HepG2 (cell line): ENCODE data around the gene TPPP2. TPM values are rescaled to one million over a fixed set of nuclear protein-coding genes. Genes with fewer than 3 reads are reported as not detected.
A peak's percentile ranks its signal among the peaks of the same experiment; 100 is the strongest.

Experiments
- ATRX ChIP-seq: sonication (generic); formaldehyde crosslinking; IDR thresholded peaks from 2 replicates; pipeline ENCODE4 v1.4.0; 2020; ENCODE audit warnings: missing genetic modification reagents, borderline replicate concordance
- CBFB ChIP-seq: sonication (generic); formaldehyde crosslinking; IDR thresholded peaks from 2 replicates; pipeline ENCODE4 v1.4.0; 2020; ENCODE audit warnings: missing genetic modification reagents
- DNMT3B ChIP-seq: conservative IDR thresholded peaks from 2 replicates; pipeline ENCODE4 v1.6.1; 2016; ENCODE audit warnings: missing biosample characterization, control low read depth
- ELF4 ChIP-seq: sonication (generic); formaldehyde crosslinking; IDR thresholded peaks from 2 replicates; pipeline ENCODE4 v1.5.0; 2020; ENCODE audit warnings: missing genetic modification reagents, mild to moderate bottlenecking, moderate library complexity, borderline replicate concordance
- GFI1 ChIP-seq: sonication (generic); formaldehyde crosslinking; IDR thresholded peaks from 2 replicates; pipeline ENCODE4 v1.5.0; 2020; ENCODE audit warnings: missing genetic modification reagents, mild to moderate bottlenecking, borderline replicate concordance
- GLI4 ChIP-seq: sonication (generic); formaldehyde crosslinking; IDR thresholded peaks from 2 replicates; pipeline ENCODE4 v1.5.1; 2020; ENCODE audit warnings: missing genetic modification reagents, mild to moderate bottlenecking, moderate library complexity, borderline replicate concordance
- ISX ChIP-seq: sonication (generic); formaldehyde crosslinking; conservative IDR thresholded peaks from 2 replicates; pipeline ENCODE4 v1.5.0; 2020; ENCODE audit warnings: missing genetic modification reagents
- JDP2 ChIP-seq: sonication (generic); formaldehyde crosslinking; IDR thresholded peaks from 2 replicates; pipeline ENCODE4 v1.8.1; 2022; ENCODE audit warnings: missing genetic modification reagents, borderline replicate concordance
- MAF1 ChIP-seq: sonication (generic); formaldehyde crosslinking; IDR thresholded peaks from 2 replicates; pipeline ENCODE4 v1.5.0; 2020; ENCODE audit warnings: missing genetic modification reagents, borderline replicate concordance
- SRF ChIP-seq: IDR thresholded peaks from 2 replicates; pipeline ENCODE4 v1.6.1; 2011; ENCODE audit warnings: mild to moderate bottlenecking, low read depth, low read length, moderate library complexity
- TSC22D2 ChIP-seq: sonication (generic); formaldehyde crosslinking; IDR thresholded peaks from 2 replicates; pipeline ENCODE4 v1.5.1; 2020; ENCODE audit warnings: missing genetic modification reagents, mild to moderate bottlenecking, borderline replicate concordance
- ZKSCAN8 ChIP-seq: IDR thresholded peaks from 2 replicates; pipeline ENCODE4 v1.6.1; 2016; ENCODE audit warnings: borderline replicate concordance, missing genetic modification reagents, missing compliant biosample characterization
- polyA plus RNA-seq, 8 experiments: library from polyadenylated mRNA; depleted of rRNA in 3 of 8; stranded (reverse) in 7 of 8; unstranded in 1 of 8; fragments of >200 nt; fragmentation: Illumina TruSeq in 4 of 8; extraction: Trizol in 4 of 8; gene quantifications; 2 replicates each; pipeline versions ENCODE4 v1.2.1 to v1.2.3, GENCODE V29; 2011 to 2016; ENCODE audit warnings: low read depth in 4 of 8, missing spikeins in 1 of 8, mixed read lengths in 1 of 8; ENCODE audit not compliant: insufficient read depth in 1 of 8
- total RNA-seq, 5 experiments: library from RNA; depleted of rRNA; stranded (reverse); fragments of >200 nt; fragmentation: Illumina TruSeq; extraction: Trizol; gene quantifications; 2 replicates each; pipeline ENCODE4 v1.2.3, GENCODE V29; 2016; ENCODE audit warnings: low read depth in 1 of 5
- TF ChIP-seq, protein P1 (sequence below): sonication (generic); formaldehyde crosslinking; IDR thresholded peaks from 2 replicates; pipeline ENCODE4 v1.4.0; 2020; ENCODE audit warnings: mild to moderate bottlenecking, missing genetic modification reagents
- TF ChIP-seq, protein P2 (sequence below): IDR thresholded peaks from 2 replicates; pipeline ENCODE4 v1.6.1; 2016; ENCODE audit warnings: control low read depth
- TF ChIP-seq, protein P3 (sequence below): fragments of 450-650 bp; IDR thresholded peaks from 2 replicates; pipeline ENCODE4 v1.6.1; 2017; ENCODE audit warnings: mild to moderate bottlenecking
- TF ChIP-seq, protein P4 (sequence below): sonication (generic); formaldehyde crosslinking; IDR thresholded peaks from 2 replicates; pipeline ENCODE4 v1.5.0; 2020; ENCODE audit warnings: missing genetic modification reagents
- TF ChIP-seq, protein P5 (sequence below): sonication (generic); formaldehyde crosslinking; IDR thresholded peaks from 2 replicates; pipeline ENCODE4 v1.5.0; 2020; ENCODE audit warnings: mild to moderate bottlenecking, low read depth, missing genetic modification reagents, borderline replicate concordance
- TF ChIP-seq, protein P6 (sequence below): sonication (generic); formaldehyde crosslinking; IDR thresholded peaks from 2 replicates; pipeline ENCODE4 v1.8.0; 2022; ENCODE audit warnings: mild to moderate bottlenecking, missing genetic modification reagents

TPPP2 gene
- total and polyA plus RNA-seq, 2 of the 13 experiments (the other 11 are each of a cell fraction or from before 2014, with no cell fraction given), result 0.58 to 4.2 TPM

DNA sequence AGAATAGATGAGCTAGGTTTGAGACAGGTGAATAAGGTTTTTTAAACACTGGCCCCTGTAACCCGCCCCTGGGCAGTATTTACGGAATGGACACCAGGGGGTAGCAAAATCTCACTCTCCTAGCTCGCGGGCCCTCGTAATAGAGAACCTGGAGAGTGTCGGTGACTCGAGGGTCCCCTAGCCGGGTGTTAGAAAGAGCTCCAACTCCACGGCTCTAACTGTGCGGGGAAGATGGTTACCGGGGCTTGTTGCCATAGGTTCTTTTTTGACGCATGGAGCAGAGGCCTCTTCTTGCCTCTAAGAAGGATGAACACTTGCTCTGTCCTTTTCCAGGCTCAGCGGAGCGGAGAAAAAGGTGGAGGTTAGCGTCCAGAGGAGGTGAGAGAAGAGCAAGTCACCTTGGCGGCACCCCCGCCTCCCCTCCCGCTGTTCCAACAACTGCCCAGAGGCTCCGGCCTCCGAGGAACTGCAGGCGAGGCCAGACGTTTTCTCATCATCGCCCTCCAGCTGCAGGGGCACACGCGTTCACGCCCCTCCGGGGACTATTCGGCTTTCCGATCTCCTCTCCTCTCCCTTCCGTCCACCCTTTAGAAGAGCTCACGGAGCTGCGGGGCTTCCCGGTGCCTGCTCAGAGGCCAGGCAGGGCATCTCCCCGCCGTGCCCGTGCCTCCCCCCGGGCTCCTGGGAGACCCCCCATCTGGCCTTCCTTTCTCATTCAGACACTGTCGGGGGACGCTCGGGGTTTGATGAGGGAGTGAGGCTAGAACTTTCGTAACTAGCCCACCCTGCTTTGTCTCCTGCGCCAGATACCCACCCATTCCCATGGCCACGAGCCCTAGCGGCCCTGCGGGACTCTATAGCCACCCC, 38.7 kb downstream of the TPPP2 start (continued):
- TF ChIP-seq, protein P1, sequence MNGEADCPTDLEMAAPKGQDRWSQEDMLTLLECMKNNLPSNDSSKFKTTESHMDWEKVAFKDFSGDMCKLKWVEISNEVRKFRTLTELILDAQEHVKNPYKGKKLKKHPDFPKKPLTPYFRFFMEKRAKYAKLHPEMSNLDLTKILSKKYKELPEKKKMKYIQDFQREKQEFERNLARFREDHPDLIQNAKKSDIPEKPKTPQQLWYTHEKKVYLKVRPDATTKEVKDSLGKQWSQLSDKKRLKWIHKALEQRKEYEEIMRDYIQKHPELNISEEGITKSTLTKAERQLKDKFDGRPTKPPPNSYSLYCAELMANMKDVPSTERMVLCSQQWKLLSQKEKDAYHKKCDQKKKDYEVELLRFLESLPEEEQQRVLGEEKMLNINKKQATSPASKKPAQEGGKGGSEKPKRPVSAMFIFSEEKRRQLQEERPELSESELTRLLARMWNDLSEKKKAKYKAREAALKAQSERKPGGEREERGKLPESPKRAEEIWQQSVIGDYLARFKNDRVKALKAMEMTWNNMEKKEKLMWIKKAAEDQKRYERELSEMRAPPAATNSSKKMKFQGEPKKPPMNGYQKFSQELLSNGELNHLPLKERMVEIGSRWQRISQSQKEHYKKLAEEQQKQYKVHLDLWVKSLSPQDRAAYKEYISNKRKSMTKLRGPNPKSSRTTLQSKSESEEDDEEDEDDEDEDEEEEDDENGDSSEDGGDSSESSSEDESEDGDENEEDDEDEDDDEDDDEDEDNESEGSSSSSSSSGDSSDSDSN (CRISPR knock-in tag), result peak; percentile 67
- no peak for TF ChIP-seq DNMT3B (CRISPR knock-in tag)
- TF ChIP-seq, protein P2, sequence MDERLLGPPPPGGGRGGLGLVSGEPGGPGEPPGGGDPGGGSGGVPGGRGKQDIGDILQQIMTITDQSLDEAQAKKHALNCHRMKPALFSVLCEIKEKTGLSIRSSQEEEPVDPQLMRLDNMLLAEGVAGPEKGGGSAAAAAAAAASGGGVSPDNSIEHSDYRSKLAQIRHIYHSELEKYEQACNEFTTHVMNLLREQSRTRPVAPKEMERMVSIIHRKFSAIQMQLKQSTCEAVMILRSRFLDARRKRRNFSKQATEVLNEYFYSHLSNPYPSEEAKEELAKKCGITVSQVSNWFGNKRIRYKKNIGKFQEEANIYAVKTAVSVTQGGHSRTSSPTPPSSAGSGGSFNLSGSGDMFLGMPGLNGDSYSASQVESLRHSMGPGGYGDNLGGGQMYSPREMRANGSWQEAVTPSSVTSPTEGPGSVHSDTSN (CRISPR knock-in tag), result no peak
- TF ChIP-seq, protein P3, sequence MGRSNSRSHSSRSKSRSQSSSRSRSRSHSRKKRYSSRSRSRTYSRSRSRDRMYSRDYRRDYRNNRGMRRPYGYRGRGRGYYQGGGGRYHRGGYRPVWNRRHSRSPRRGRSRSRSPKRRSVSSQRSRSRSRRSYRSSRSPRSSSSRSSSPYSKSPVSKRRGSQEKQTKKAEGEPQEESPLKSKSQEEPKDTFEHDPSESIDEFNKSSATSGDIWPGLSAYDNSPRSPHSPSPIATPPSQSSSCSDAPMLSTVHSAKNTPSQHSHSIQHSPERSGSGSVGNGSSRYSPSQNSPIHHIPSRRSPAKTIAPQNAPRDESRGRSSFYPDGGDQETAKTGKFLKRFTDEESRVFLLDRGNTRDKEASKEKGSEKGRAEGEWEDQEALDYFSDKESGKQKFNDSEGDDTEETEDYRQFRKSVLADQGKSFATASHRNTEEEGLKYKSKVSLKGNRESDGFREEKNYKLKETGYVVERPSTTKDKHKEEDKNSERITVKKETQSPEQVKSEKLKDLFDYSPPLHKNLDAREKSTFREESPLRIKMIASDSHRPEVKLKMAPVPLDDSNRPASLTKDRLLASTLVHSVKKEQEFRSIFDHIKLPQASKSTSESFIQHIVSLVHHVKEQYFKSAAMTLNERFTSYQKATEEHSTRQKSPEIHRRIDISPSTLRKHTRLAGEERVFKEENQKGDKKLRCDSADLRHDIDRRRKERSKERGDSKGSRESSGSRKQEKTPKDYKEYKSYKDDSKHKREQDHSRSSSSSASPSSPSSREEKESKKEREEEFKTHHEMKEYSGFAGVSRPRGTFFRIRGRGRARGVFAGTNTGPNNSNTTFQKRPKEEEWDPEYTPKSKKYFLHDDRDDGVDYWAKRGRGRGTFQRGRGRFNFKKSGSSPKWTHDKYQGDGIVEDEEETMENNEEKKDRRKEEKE, result no peak
- TF ChIP-seq SRF, result no peak
- TF ChIP-seq, protein P4, sequence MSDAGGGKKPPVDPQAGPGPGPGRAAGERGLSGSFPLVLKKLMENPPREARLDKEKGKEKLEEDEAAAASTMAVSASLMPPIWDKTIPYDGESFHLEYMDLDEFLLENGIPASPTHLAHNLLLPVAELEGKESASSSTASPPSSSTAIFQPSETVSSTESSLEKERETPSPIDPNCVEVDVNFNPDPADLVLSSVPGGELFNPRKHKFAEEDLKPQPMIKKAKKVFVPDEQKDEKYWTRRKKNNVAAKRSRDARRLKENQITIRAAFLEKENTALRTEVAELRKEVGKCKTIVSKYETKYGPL (CRISPR knock-in tag), result no peak
- TF ChIP-seq, protein P5, sequence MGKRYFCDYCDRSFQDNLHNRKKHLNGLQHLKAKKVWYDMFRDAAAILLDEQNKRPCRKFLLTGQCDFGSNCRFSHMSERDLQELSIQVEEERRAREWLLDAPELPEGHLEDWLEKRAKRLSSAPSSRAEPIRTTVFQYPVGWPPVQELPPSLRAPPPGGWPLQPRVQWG (CRISPR knock-in tag), result peak; percentile 26; the same call in 1 of the 2 replicates
- TF ChIP-seq MAF1 (CRISPR knock-in tag), result no peak
- TF ChIP-seq ZKSCAN8 (CRISPR knock-in tag), result 0 out of 2 replicates have a peak, but pooled peaks have one; percentile 30
- TF ChIP-seq GFI1, result no peak
- TF ChIP-seq CBFB (CRISPR knock-in tag), result no peak
- no peak for TF ChIP-seq ISX
- TF ChIP-seq ELF4 (CRISPR knock-in tag), result no peak
- no peak for TF ChIP-seq ATRX (CRISPR knock-in tag)
- TF ChIP-seq, protein P6, sequence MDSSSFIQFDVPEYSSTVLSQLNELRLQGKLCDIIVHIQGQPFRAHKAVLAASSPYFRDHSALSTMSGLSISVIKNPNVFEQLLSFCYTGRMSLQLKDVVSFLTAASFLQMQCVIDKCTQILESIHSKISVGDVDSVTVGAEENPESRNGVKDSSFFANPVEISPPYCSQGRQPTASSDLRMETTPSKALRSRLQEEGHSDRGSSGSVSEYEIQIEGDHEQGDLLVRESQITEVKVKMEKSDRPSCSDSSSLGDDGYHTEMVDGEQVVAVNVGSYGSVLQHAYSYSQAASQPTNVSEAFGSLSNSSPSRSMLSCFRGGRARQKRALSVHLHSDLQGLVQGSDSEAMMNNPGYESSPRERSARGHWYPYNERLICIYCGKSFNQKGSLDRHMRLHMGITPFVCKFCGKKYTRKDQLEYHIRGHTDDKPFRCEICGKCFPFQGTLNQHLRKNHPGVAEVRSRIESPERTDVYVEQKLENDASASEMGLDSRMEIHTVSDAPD, result no peak
- no peak for TF ChIP-seq GLI4 (CRISPR knock-in tag)
- TF ChIP-seq TSC22D2 (CRISPR knock-in tag), result no peak
- TF ChIP-seq JDP2 (CRISPR knock-in tag), result no peak
